Memory B cell (primary cell): ENCODE data around the gene DLG1.

Experiments
- ATAC-seq: fragments of 150-1000 bp; cut with Tn5 transposase; 2 replicates; pipeline ENCODE4 v1.10.0; 2021; ENCODE audit warnings: low read depth, mild to moderate bottlenecking, moderate library complexity
- DNase-seq, 2 donors: peaks; one replicate each; pipeline ENCODE4 v3.0.0; 2022; ENCODE audit warnings: low spot score in 2 of 2
- H3K27ac Mint-ChIP-seq: one replicate; pipeline ENCODE4 v1.8.0; 2022; ENCODE audit warnings: mild to moderate bottlenecking, moderate library complexity, mixed read lengths
- H3K27me3 Mint-ChIP-seq: one replicate; pipeline ENCODE4 v1.8.0; 2022; ENCODE audit warnings: mixed read lengths
- H3K36me3 Mint-ChIP-seq: one replicate; pipeline ENCODE4 v1.8.0; 2022; ENCODE audit warnings: mild to moderate bottlenecking, mixed read lengths
- H3K4me1 Mint-ChIP-seq: one replicate; pipeline ENCODE4 v1.8.0; 2022; ENCODE audit warnings: mixed read lengths
- H3K4me3 Mint-ChIP-seq: one replicate; pipeline ENCODE4 v1.8.0; 2022; ENCODE audit warnings: mild to moderate bottlenecking, moderate library complexity, mixed read lengths
- H3K9me3 Mint-ChIP-seq: one replicate; pipeline ENCODE4 v1.8.0; 2022; ENCODE audit warnings: mixed read lengths

Gene DLG1

DNA sequence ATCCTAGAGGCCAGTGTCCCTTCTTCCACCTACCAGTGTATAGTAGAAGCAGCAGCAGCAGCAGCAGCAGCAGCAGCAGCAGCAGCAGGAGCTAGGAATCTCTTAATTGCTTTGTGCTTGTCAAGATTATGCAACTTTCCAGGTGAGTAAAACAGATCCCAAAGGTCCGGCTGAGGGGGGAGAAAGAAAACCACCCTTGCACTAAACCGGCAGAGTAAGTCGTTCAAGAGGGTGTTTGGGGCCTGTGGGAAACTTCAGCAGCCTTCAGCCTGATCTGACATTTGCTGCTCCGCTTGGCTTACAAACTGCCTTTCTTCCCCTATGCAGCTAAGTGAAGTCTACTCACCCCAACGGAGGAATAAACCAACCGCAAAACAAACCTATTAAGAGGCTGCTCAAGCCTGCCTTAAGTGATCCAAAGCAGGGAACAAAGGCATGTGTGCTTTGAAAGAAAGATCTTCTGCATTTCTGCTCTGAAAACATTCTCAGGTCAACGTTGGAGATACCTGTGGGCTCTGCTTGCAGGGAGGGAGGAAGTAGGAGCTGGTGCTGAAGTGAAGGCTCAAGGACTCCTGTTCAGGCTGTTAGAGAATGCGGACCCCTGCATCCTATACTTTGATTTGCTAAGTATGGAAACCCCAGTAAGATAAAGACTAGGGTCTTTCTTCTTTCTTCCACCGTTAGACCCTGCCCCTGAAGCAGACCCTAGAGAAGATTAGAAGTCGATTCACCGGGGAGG lies 35.7 kb upstream of the DLG1 start:
- H3K36me3 Mint-ChIP-seq: no peaks in the 10 kb centered on the region

DNA sequence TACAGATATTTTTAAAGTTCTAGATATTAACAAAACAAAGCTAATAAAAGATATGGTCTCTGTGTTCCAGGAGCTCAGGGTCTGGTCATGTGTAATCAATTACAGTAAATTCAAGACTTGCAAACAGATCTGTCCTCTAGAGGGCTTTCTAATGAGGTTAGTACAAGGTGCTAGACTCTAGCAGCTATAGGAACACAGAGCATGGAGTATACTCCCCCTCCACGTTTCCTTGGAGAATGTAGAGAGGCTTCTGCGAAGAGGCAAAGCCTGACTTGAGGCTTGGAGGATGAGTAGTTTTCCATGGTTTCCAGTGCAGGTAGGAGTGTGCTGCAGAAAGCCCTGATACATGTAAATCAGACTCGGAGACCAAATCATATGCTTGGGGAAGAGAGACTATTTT lies 32.7 kb upstream of the DLG1 start:
- Mint-ChIP-seq H3K27ac (no peak overlapping the region), H3K9me3 (no peaks in the 10 kb centered on the region), H3K4me3 (no peak overlapping the region), H3K27me3 (peaks cover 14% of the 10 kb centered on the region), H3K4me1 (no peaks in the 10 kb centered on the region), H3K36me3 (no peaks in the 10 kb centered on the region)
- ATAC-seq (no peak), DNase-seq (no peak)

More for the DNA sequence above, 35.7 kb upstream of the DLG1 start:
- H3K27ac Mint-ChIP-seq: no peak overlapping the region
- no peak for ATAC-seq
- peaks cover 18% of the 10 kb centered on the region for H3K27me3 Mint-ChIP-seq
- no peak overlapping the region for H3K4me3 Mint-ChIP-seq
- H3K4me1 Mint-ChIP-seq: peaks cover 4% of the 10 kb centered on the region
- no peak for DNase-seq
- no peaks in the 10 kb centered on the region for H3K9me3 Mint-ChIP-seq

DNA sequence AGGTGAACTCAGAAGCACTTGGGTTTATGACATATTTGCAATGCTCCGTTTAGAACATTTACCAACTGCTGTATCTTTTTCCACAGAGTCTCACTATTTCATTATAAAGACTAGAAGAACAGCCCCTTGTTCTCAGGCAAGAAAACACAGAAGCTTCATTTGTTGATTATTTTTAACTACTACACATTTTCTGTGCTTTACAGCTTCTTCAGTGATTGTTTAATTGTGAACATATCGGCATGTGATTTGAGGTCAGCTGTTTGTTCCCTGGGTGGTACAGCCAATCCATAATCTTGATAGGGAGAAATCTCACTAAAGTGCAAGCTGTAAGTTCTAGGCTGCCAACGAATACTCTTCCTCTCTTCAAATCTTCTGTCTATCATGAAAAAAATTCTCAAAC lies 31.0 kb upstream of the DLG1 start:
- H3K4me1 Mint-ChIP-seq: peaks cover 2% of the 10 kb centered on the region
- no peak overlapping the region for H3K4me3 Mint-ChIP-seq
- no peaks in the 10 kb centered on the region for H3K9me3 Mint-ChIP-seq
- H3K27me3 Mint-ChIP-seq: peaks cover 13% of the 10 kb centered on the region
- ATAC-seq: no peak
- DNase-seq: no peak
- H3K36me3 Mint-ChIP-seq: no peaks in the 10 kb centered on the region
- no peak overlapping the region for H3K27ac Mint-ChIP-seq

DNA sequence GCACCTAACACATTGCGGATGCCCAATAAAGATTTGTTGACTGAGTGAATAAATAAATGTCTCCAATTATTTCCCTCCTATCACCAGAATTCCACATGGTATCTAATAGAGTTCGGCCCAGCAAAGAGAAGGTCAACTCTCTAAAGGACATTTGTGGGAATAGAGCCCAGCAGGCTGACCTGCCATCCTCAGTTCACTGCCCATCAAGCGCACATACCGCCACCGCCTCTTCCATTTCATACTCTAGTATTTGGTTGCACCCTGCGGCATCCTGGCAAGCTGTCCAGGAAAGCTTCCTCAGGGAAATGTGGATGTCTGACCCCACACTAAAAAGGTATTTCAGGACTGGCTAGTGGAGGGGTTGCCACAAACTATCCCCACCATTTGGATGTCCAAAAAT lies 29.8 kb upstream of the DLG1 start:
- H3K4me3 Mint-ChIP-seq: no peak overlapping the region
- H3K9me3 Mint-ChIP-seq: no peaks in the 10 kb centered on the region
- H3K36me3 Mint-ChIP-seq: no peaks in the 10 kb centered on the region
- H3K27me3 Mint-ChIP-seq: peaks cover 18% of the 10 kb centered on the region
- no peak for DNase-seq
- H3K27ac Mint-ChIP-seq: no peak overlapping the region
- peaks cover 2% of the 10 kb centered on the region for H3K4me1 Mint-ChIP-seq
- no peak for ATAC-seq

DNA sequence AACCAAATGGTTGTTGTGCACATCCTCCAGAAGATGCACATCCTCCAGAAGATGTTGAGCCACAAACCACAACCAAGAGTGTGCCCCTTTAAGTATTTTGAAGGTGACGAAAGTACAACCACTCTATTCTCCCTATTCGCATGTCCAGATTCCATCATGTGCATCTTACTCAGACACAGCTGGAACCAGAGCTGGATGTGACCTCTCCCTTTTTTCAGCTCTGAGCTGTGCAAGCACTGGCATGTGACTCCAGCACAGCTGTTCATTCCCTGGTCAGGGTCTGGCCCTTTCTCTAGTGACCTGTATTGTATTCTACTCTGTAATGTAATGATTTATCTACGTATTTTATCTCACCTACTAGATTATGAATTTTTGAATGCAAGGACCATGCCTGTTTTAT lies 29.3 kb upstream of the DLG1 start:
- Mint-ChIP-seq H3K4me3 (no peak overlapping the region), H3K27ac (no peak overlapping the region), H3K27me3 (peaks cover 19% of the 10 kb centered on the region), H3K4me1 (peaks cover 2% of the 10 kb centered on the region), H3K9me3 (no peaks in the 10 kb centered on the region), H3K36me3 (no peaks in the 10 kb centered on the region)
- no peak for ATAC-seq
- no peak for DNase-seq

DNA sequence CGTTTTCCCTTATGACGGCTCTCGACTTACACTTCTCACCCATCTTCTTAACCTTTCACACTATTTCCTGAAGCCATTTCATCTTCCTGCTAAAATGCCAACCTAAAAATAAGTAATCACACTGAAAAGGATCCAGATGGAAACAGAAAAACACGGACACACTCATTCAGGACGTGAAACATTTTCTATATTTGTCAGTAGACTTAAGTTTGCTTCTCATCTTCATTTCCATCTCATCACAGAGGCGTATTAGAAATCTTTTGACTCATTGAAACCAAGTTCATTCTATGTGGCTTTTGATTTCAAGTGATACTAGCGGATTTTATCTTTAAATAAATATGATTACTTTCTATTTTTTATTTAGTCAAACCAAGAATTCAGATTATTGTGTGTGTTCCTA lies 27.4 kb upstream of the DLG1 start:
- DNase-seq (no peak), ATAC-seq (no peak)
- peaks cover 2% of the 10 kb centered on the region for H3K4me1 Mint-ChIP-seq
- H3K27me3 Mint-ChIP-seq: peaks cover 17% of the 10 kb centered on the region
- peaks cover 2% of the 10 kb centered on the region for H3K36me3 Mint-ChIP-seq
- H3K27ac Mint-ChIP-seq: no peak overlapping the region
- H3K9me3 Mint-ChIP-seq: peaks cover 2% of the 10 kb centered on the region
- H3K4me3 Mint-ChIP-seq: no peak overlapping the region

DNA sequence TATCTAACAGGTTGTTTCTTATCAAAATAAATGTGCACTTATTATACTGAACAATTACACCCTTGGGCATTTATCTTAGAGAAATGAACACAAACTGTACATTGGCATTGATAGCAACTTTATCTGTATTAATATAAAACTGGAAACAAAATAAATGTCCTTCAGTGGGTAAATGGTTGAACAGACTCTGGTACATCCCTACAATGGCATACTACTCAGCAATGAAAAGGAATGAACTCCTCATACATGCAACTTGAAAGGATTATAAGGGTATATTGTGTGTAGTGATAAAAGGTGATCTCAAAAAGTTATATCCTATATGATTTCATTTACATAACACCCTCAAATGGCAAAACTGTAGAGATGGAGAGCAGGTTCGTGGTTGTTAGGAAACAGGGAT lies 23.7 kb upstream of the DLG1 start:
- Mint-ChIP-seq H3K27ac (no peak overlapping the region), H3K36me3 (peaks cover 2% of the 10 kb centered on the region), H3K27me3 (peaks cover 21% of the 10 kb centered on the region), H3K4me1 (peaks cover 2% of the 10 kb centered on the region), H3K4me3 (no peak overlapping the region), H3K9me3 (peaks cover 2% of the 10 kb centered on the region)
- DNase-seq (no peak), ATAC-seq (no peak)

DNA sequence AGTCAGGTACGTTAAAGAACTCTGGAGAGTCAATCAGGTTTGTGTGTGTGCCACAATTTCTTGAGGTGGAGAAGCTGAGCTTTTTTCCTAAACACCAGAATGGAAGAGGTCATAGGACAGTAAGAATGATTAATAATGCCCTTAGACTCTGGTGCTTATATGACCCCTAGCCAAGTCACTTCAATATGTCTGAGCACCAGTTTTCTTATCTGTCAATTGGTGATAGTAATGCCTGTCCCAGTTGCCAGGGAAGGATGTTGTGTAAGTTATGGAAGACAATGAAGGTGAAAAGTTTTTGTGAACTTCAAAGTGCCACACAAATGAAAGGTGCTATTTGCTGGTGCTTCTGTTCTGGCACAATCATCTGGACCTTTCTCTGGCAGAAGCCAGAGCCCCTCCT lies 22.2 kb upstream of the DLG1 start:
- Mint-ChIP-seq H3K9me3 (peaks cover 2% of the 10 kb centered on the region), H3K4me3 (no peak overlapping the region), H3K27me3 (peaks cover 21% of the 10 kb centered on the region), H3K36me3 (peaks cover 2% of the 10 kb centered on the region), H3K27ac (no peak overlapping the region), H3K4me1 (no peaks in the 10 kb centered on the region)
- ATAC-seq (no peak), DNase-seq (no peak)

DNA sequence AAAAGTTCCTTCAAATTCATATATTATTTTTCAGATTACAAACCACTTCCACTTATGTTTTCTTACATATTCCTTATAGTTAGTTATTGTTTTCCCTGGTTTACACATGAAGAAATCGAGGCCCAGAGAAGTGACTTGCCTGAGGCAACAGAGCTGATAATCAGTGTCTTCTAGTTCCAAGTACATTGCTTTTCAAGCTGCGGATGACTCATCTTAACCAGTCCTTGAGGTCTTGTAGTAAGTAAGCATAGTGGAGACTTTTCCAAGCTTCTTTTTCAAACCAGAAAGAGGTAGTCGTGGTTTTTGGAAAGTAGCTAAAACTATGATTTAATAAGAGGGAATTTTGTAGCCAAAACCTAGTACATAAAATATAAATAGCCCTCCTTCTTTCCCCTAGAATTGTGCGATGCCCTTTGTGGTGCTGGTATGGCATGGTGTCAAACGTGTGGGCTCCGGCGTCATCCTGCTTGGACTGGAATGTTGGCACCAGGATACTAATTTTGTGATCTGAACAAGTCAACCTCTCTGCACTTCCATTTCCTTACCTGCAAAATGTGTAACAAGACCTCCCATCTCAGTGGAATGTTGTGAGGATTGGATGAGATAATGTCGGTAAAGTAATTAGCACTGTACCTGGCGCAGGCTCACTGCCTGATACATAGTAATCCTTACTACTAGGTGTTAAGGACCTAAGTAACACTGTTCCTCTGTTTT lies 19.0 kb upstream of the DLG1 start:
- DNase-seq: no peak

DNA sequence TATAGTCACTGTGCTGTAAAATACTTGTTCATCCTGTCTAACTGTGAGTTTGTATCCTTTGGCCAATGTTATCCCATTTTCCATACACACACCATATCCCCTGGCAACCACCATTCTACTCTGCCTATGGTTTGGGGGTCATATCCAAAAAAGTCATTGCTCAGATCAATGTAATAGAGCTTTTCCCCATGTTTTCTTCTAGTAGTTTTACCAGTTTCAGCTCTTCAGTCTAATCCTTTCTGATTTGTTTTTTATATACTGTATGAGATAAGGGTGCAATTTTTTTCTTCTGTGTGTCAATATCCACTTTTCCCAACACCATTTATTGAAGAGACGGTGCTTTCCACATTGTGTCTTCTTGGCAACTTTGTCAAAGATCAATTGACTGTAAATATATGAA lies 14.0 kb upstream of the DLG1 start:
- no peak for DNase-seq
- Mint-ChIP-seq H3K27ac (no peak overlapping the region), H3K4me3 (no peak overlapping the region), H3K9me3 (peaks cover 3% of the 10 kb centered on the region), H3K4me1 (no peaks in the 10 kb centered on the region), H3K27me3 (peaks cover 5% of the 10 kb centered on the region), H3K36me3 (no peaks in the 10 kb centered on the region)
- ATAC-seq: no peak

More for the DNA sequence above, 19.0 kb upstream of the DLG1 start:
- H3K27me3 Mint-ChIP-seq: peaks cover 14% of the 10 kb centered on the region
- H3K9me3 Mint-ChIP-seq: peaks cover 4% of the 10 kb centered on the region
- H3K4me3 Mint-ChIP-seq: no peak overlapping the region
- H3K36me3 Mint-ChIP-seq: peaks cover 2% of the 10 kb centered on the region
- no peaks in the 10 kb centered on the region for H3K4me1 Mint-ChIP-seq
- ATAC-seq: no peak
- no peak overlapping the region for H3K27ac Mint-ChIP-seq

DNA sequence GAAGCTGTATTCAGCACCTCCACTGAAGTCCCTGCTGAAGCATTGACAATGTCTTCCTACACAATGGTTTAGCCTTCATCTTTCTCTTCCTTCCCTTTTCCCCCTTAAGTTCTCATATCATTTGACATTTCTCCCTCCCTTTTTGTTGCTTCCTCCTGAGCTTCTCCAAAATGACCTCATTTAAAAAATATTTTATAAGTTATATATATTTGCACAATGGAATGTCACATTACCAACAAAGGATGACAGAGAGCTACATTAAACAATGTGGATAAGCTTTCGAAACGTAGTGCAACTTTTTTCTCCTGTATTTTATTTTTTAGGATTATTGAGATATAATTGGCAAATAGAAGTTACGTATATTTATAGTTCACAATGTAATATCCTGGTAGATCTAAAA lies 13.2 kb upstream of the DLG1 start:
- H3K27me3 Mint-ChIP-seq: peaks cover 5% of the 10 kb centered on the region
- H3K9me3 Mint-ChIP-seq: peaks cover 3% of the 10 kb centered on the region
- no peak overlapping the region for H3K4me3 Mint-ChIP-seq
- H3K27ac Mint-ChIP-seq: no peak overlapping the region
- H3K36me3 Mint-ChIP-seq: no peaks in the 10 kb centered on the region
- no peaks in the 10 kb centered on the region for H3K4me1 Mint-ChIP-seq
- ATAC-seq: no peak
- no peak for DNase-seq

DNA sequence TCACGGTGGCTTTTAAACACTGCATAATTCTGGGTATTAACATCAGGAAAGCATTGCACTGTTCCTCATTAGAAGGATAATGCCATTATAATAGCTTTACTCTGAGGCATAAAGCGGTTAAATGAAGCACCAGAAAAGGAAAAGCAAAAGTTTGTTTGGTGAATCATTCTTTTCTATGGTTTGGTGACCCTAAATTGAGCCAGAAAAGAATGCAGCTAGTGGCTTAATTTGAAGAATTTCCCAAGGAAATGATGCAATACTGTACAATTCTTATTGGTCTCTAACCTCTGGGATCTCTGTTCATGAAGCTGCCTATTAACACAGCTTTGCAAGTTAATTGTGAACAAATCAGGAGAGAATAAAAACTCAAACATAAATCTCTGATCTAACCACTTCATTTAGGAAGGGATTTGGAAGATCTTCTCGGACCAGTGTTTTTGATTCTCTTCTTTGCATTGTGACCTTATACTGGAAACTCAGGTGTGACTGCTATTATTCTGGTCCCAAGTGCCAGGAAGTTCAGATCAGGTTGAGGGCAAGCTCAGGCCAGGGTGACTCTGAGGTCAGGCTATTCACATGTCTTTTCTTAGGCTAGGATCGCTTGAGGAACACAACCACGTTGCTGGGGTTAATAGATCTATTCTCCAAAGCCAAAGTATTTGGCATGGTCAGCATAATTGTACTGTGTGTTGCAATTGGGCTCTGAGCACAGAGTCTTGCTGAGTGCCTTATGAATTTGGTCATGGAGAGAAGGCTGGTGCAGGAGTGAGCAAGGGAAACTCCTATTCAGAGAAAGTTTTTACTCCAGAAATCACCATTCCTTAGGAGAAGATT lies 11.3 kb upstream of the DLG1 start:
- Mint-ChIP-seq H3K27ac (no peak overlapping the region), H3K27me3 (peaks cover 6% of the 10 kb centered on the region), H3K36me3 (no peaks in the 10 kb centered on the region), H3K9me3 (peaks cover 3% of the 10 kb centered on the region), H3K4me1 (peaks cover 3% of the 10 kb centered on the region), H3K4me3 (no peak overlapping the region)
- no peak for ATAC-seq
- DNase-seq: no peak

DNA sequence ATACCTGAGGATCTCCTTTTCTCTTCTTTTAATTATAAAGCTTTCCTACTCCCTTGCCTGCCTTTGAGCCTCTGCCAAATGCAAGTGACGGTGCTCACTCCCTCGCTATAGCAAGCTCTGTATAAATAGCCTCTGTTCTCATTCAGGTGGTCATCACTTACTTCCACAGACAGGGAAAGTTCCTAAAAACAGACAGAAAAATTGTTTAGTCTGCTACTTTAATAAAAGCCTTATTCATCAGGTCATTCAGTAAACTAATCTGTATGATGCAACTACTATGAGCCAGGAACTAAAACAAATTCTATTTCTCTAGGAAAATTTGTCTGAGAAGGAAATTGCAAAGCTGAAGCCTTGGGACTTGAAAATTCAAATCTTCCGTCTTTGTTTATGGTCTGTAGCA lies 10.2 kb upstream of the DLG1 start:
- Mint-ChIP-seq H3K27me3 (peaks cover 8% of the 10 kb centered on the region), H3K36me3 (no peaks in the 10 kb centered on the region), H3K4me1 (peaks cover 3% of the 10 kb centered on the region), H3K27ac (no peak overlapping the region), H3K9me3 (peaks cover 3% of the 10 kb centered on the region), H3K4me3 (no peak overlapping the region)
- ATAC-seq (no peak), DNase-seq (no peak)

DNA sequence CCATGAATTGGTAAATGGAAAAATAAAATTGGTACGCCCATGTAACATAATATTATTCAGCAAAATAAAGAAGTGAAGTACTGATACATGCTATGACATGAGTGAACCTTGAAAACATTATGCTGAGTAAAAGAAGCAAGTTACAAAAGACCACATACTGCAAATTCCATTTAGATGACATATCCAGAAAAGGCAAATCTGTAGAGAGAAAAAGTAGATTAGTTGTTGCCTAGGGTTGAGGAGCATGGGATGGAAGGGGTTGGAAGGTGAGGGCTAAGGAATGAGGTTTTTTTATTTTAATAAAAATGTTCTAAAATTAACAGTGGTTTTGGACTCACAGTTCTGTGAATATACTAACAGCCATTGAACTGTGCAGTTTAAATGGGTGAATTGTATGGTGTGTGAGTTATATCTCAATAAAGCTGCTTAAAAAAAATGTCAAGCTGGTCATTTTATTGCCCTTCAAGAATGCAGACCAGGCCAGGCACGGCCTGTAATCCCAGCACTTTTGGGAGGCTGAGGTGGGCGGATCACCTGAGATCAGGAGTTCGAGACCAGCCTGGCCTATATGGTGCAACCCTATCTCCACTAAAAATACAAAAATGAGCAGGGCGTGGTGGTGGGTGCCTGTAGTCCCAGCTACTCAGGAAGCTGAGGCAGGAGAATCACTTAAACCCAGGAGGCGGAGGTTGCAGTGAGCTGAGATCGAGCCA lies 8.1 kb upstream of the DLG1 start:
- Mint-ChIP-seq H3K27ac (no peak overlapping the region), H3K4me3 (no peak overlapping the region), H3K27me3 (peaks cover 13% of the 10 kb centered on the region), H3K9me3 (no peaks in the 10 kb centered on the region), H3K36me3 (no peaks in the 10 kb centered on the region), H3K4me1 (peaks cover 3% of the 10 kb centered on the region)
- no peak for ATAC-seq
- no peak for DNase-seq
